Measurements from ENCODE around the gene SSUH2. TPM values are rescaled to one million over a fixed set of nuclear protein-coding genes. Genes with fewer than 3 reads are reported as not detected.

The SSUH2 gene
- total RNA-seq, 1 experiment from 2014 or later = 0.94 TPM

DNA sequence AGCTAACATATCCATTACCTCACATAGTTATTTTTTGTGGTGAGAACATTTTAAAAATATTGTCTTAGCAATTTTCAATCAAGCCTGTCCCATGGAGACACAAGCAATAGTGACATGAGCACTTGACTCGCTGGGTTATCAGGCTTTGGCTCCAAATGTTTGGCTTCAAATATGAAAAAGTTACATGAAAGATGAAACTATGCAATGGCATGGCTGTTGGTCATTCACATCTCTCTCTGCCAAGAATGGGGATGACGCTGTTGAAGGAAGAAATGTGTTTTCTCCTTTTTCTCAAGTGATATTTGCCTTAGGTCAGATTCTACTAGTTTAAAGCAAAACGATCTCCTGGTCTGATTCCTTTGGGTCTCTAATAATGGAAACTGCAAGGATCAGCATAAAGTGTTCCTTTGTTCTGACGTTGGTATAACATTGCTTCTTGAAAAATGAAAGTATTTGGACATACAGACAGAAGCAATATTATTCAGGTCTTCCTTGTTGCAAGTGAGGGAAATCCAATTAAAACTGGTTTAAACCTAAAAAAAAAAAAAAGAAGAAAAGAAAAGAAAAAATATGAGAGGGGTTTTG is 71.2 kb downstream of the SSUH2 start:
- ChIA-PET POLR2A (no interaction called here), CTCF (no interaction called here)
- DNase-seq (ENCODE audit: low spot score) = no peak
- ATAC-seq = no peak
- Mint-ChIP-seq H3K4me3 (no peak overlapping the region), H3K27me3 (ENCODE audit: low read depth) (no peaks in the 10 kb centered on the region), H3K4me1 (peaks cover 3% of the 10 kb centered on the region), H3K9me3 (no peaks in the 10 kb centered on the region), H3K36me3 (peaks cover 7% of the 10 kb centered on the region), H3K27ac (no peak overlapping the region)
- TF ChIP-seq ZNF317 (CRISPR knock-in tag; IDR thresholded peaks at IDR 0.05; ENCODE audit: borderline replicate concordance, low read depth) = no peak
- no peak for TF ChIP-seq OVOL2 (CRISPR knock-in tag; IDR thresholded peaks at IDR 0.05; ENCODE audit: borderline replicate concordance)
- no peak for TF ChIP-seq CBFB (CRISPR knock-in tag; IDR thresholded peaks at IDR 0.05; ENCODE audit: low read depth)
- no peak for TF ChIP-seq NR2C2 (CRISPR knock-in tag; IDR thresholded peaks at IDR 0.05)
- TF ChIP-seq EMX1 (CRISPR knock-in tag; IDR thresholded peaks at IDR 0.05) = no peak
- no peak for TF ChIP-seq JUN (CRISPR knock-in tag; IDR thresholded peaks at IDR 0.05)
- TF ChIP-seq, protein P1, sequence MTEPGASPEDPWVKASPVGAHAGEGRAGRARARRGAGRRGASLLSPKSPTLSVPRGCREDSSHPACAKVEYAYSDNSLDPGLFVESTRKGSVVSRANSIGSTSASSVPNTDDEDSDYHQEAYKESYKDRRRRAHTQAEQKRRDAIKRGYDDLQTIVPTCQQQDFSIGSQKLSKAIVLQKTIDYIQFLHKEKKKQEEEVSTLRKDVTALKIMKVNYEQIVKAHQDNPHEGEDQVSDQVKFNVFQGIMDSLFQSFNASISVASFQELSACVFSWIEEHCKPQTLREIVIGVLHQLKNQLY (CRISPR knock-in tag; IDR thresholded peaks at IDR 0.05) = no peak

DNA sequence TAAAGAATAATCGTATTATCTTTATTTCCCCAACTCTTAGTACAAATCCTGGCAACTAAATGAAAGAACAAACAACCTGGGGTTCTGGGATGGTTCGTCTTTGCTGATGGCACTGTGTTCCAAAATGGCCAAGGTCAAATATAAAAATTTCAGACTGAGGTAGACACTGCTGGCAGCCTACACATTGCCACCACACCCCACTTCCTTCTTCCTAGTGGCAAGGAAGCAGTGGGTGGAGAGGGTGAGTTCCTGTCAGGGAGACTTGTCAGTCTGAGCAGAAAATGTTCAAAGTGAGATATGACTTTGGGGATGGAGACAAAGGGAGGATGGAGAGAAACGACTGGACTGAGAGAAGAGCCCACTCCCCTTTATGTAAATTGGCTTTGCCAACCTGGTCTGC is 73.3 kb downstream of the SSUH2 start:
- Mint-ChIP-seq H3K9me3 (no peaks in the 10 kb centered on the region), H3K4me3 (no peak overlapping the region), H3K27ac (no peak overlapping the region), H3K4me1 (no peaks in the 10 kb centered on the region), H3K36me3 (peaks cover 7% of the 10 kb centered on the region), H3K27me3 (ENCODE audit: low read depth) (no peaks in the 10 kb centered on the region)
- no peak for ATAC-seq
- DNase-seq (ENCODE audit: low spot score) = no peak
- POLR2A ChIA-PET = no interaction called here
- CTCF ChIA-PET = no interaction called here
- TF ChIP-seq, protein P2, sequence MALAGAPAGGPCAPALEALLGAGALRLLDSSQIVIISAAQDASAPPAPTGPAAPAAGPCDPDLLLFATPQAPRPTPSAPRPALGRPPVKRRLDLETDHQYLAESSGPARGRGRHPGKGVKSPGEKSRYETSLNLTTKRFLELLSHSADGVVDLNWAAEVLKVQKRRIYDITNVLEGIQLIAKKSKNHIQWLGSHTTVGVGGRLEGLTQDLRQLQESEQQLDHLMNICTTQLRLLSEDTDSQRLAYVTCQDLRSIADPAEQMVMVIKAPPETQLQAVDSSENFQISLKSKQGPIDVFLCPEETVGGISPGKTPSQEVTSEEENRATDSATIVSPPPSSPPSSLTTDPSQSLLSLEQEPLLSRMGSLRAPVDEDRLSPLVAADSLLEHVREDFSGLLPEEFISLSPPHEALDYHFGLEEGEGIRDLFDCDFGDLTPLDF (CRISPR knock-in tag; IDR thresholded peaks at IDR 0.05) = no peak
- TF ChIP-seq NFYB (CRISPR knock-in tag; conservative IDR thresholded peaks at IDR 0.05; ENCODE audit: low read depth) (no peak), JUN (CRISPR knock-in tag; IDR thresholded peaks at IDR 0.05) (no peak), NR1H2 (CRISPR knock-in tag; IDR thresholded peaks at IDR 0.05) (no peak), NR2C2 (CRISPR knock-in tag; IDR thresholded peaks at IDR 0.05) (no peak), OVOL2 (CRISPR knock-in tag; IDR thresholded peaks at IDR 0.05; ENCODE audit: borderline replicate concordance) (no peak), MXD4 (CRISPR knock-in tag; IDR thresholded peaks at IDR 0.05; ENCODE audit: borderline replicate concordance) (no peak), GABPB1 (CRISPR knock-in tag; IDR thresholded peaks at IDR 0.05) (no peak), RORB (CRISPR knock-in tag; IDR thresholded peaks at IDR 0.05) (no peak), FOXK1 (CRISPR knock-in tag; IDR thresholded peaks at IDR 0.05) (no peak), HMGA2 (CRISPR knock-in tag; IDR thresholded peaks at IDR 0.05) (no peak), SMAD3 (CRISPR knock-in tag; IDR thresholded peaks at IDR 0.05; ENCODE audit: borderline replicate concordance) (no peak)
- TF ChIP-seq, protein P3, sequence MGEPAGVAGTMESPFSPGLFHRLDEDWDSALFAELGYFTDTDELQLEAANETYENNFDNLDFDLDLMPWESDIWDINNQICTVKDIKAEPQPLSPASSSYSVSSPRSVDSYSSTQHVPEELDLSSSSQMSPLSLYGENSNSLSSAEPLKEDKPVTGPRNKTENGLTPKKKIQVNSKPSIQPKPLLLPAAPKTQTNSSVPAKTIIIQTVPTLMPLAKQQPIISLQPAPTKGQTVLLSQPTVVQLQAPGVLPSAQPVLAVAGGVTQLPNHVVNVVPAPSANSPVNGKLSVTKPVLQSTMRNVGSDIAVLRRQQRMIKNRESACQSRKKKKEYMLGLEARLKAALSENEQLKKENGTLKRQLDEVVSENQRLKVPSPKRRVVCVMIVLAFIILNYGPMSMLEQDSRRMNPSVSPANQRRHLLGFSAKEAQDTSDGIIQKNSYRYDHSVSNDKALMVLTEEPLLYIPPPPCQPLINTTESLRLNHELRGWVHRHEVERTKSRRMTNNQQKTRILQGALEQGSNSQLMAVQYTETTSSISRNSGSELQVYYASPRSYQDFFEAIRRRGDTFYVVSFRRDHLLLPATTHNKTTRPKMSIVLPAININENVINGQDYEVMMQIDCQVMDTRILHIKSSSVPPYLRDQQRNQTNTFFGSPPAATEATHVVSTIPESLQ (CRISPR knock-in tag; IDR thresholded peaks at IDR 0.05) = no peak
- TF ChIP-seq, protein P4, sequence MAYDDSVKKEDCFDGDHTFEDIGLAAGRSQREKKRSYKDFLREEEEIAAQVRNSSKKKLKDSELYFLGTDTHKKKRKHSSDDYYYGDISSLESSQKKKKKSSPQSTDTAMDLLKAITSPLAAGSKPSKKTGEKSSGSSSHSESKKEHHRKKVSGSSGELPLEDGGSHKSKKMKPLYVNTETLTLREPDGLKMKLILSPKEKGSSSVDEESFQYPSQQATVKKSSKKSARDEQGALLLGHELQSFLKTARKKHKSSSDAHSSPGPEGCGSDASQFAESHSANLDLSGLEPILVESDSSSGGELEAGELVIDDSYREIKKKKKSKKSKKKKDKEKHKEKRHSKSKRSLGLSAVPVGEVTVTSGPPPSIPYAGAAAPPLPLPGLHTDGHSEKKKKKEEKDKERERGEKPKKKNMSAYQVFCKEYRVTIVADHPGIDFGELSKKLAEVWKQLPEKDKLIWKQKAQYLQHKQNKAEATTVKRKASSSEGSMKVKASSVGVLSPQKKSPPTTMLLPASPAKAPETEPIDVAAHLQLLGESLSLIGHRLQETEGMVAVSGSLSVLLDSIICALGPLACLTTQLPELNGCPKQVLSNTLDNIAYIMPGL (CRISPR knock-in tag; IDR thresholded peaks at IDR 0.05) = no peak
- TF ChIP-seq, protein P5, sequence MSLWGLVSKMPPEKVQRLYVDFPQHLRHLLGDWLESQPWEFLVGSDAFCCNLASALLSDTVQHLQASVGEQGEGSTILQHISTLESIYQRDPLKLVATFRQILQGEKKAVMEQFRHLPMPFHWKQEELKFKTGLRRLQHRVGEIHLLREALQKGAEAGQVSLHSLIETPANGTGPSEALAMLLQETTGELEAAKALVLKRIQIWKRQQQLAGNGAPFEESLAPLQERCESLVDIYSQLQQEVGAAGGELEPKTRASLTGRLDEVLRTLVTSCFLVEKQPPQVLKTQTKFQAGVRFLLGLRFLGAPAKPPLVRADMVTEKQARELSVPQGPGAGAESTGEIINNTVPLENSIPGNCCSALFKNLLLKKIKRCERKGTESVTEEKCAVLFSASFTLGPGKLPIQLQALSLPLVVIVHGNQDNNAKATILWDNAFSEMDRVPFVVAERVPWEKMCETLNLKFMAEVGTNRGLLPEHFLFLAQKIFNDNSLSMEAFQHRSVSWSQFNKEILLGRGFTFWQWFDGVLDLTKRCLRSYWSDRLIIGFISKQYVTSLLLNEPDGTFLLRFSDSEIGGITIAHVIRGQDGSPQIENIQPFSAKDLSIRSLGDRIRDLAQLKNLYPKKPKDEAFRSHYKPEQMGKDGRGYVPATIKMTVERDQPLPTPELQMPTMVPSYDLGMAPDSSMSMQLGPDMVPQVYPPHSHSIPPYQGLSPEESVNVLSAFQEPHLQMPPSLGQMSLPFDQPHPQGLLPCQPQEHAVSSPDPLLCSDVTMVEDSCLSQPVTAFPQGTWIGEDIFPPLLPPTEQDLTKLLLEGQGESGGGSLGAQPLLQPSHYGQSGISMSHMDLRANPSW (CRISPR knock-in tag; conservative IDR thresholded peaks at IDR 0.05; ENCODE audit: low read depth) = no peak

Other genes starting within 250 kb of the SSUH2 start
- 10.6 to 12.5 TPM (median 10.9 TPM) in 3 replicates for gene LMCD1, start 143.0 kb downstream of the SSUH2 start, total RNA-seq (2021)
- gene CAV3, start 89.0 kb upstream of the SSUH2 start, total RNA-seq (2021) = not detected in 3 replicates
- gene OXTR, start 124.8 kb upstream of the SSUH2 start, total RNA-seq (2021) = 1.6 to 3.6 TPM (median 1.7 TPM) in 3 replicates